Bronchial epithelial cell (primary cell): ENCODE data around the gene FAM131A. TPM values are rescaled to one million over a fixed set of nuclear protein-coding genes. Genes with fewer than 3 reads are reported as not detected.

Experiments used
- DNase-seq: peaks from one replicate; pipeline ENCODE4 v3.0.0-alpha.2; 2010; ENCODE audit warnings: low read depth
- FAIRE-seq: peaks from 2 replicates; lab custom pipeline; 2011; peaks lifted over from hg19 to GRCh38; lab: Jason Lieb, UNC
- H3K27me3 ChIP-seq: 2 replicates; pipeline ENCODE4 v1.5.1; 2011; ENCODE audit warnings: low read length; ENCODE audit not compliant: control insufficient read depth, insufficient read depth
- H3K36me3 ChIP-seq: 2 replicates; pipeline ENCODE4 v1.5.1; 2011; ENCODE audit warnings: low read length; ENCODE audit not compliant: control insufficient read depth, insufficient read depth
- H3K4me3 ChIP-seq: 2 replicates; pipeline ENCODE4 v1.5.1; 2011; ENCODE audit warnings: mild to moderate bottlenecking, low read depth, low read length, control low read depth
- total RNA-seq: library from RNA; depleted of rRNA; stranded (reverse); fragments of >200 nt; gene quantifications from 2 replicates; pipeline ENCODE4 v1.2.1, GENCODE V29; 2014
- TF ChIP-seq, protein P1 (sequence below): IDR thresholded peaks from 2 replicates; pipeline ENCODE4 v1.5.1; 2011; ENCODE audit warnings: mild to moderate bottlenecking, moderate library complexity, low read length, control low read depth, inconsistent platforms; ENCODE audit not compliant: insufficient read depth, severe bottlenecking

Gene FAM131A
- total RNA-seq, 1 donor from 2014 or later: 18.2 TPM

DNA sequence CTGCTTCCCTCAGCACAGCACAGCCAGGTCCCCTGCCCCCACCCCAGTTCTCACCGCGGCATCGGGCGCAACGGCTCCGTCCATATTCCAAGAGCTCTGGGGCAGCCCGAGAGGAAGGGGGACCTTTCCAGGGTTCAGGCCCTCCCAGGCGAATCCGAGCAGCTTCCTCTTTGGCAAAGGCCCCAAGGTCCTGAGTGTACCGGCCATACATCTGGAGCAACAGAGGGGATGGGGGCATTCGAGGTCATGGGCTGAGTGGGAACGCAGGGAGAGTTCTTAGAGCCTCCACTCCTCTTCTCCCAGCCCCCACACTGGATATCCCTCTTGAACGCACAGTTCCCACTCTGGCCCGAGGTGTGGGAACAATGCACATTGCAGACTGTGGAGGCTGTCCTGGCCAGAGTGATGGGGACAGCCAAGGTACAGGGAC, 21.5 kb downstream of the FAM131A start:
- Histone ChIP-seq H3K36me3 (peaks cover 4% of the 10 kb centered on the region), H3K4me3 (no peak overlapping the region), H3K27me3 (no peaks in the 10 kb centered on the region)
- DNase-seq: no peak
- FAIRE-seq: no peak
- TF ChIP-seq, protein P1, sequence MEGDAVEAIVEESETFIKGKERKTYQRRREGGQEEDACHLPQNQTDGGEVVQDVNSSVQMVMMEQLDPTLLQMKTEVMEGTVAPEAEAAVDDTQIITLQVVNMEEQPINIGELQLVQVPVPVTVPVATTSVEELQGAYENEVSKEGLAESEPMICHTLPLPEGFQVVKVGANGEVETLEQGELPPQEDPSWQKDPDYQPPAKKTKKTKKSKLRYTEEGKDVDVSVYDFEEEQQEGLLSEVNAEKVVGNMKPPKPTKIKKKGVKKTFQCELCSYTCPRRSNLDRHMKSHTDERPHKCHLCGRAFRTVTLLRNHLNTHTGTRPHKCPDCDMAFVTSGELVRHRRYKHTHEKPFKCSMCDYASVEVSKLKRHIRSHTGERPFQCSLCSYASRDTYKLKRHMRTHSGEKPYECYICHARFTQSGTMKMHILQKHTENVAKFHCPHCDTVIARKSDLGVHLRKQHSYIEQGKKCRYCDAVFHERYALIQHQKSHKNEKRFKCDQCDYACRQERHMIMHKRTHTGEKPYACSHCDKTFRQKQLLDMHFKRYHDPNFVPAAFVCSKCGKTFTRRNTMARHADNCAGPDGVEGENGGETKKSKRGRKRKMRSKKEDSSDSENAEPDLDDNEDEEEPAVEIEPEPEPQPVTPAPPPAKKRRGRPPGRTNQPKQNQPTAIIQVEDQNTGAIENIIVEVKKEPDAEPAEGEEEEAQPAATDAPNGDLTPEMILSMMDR: no peak

DNA sequence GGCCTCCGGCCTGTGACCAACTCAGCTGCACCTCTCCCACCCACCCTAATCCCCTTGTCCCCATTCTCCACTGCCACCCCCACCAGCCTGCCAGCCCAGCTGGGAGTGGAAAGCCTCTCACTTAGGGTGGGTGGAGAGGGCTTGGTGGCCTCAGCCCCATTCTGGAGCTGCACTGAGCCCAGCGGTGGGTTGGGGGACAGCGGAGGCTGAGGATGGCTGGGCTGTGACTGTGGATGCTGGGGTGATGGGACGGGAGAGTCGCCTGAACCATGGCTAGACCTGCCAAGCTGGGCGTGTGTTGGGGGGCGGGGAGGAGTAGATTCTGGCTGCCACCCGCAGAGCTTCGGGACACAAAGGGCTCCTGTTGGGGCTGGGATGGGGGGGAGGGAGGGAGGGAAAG, 22.2 kb downstream of the FAM131A start:
- Histone ChIP-seq H3K27me3 (no peaks in the 10 kb centered on the region), H3K36me3 (peaks cover 7% of the 10 kb centered on the region), H3K4me3 (no peak overlapping the region)
- FAIRE-seq: no peak
- TF ChIP-seq, protein P1: no peak
- no peak for DNase-seq

DNA sequence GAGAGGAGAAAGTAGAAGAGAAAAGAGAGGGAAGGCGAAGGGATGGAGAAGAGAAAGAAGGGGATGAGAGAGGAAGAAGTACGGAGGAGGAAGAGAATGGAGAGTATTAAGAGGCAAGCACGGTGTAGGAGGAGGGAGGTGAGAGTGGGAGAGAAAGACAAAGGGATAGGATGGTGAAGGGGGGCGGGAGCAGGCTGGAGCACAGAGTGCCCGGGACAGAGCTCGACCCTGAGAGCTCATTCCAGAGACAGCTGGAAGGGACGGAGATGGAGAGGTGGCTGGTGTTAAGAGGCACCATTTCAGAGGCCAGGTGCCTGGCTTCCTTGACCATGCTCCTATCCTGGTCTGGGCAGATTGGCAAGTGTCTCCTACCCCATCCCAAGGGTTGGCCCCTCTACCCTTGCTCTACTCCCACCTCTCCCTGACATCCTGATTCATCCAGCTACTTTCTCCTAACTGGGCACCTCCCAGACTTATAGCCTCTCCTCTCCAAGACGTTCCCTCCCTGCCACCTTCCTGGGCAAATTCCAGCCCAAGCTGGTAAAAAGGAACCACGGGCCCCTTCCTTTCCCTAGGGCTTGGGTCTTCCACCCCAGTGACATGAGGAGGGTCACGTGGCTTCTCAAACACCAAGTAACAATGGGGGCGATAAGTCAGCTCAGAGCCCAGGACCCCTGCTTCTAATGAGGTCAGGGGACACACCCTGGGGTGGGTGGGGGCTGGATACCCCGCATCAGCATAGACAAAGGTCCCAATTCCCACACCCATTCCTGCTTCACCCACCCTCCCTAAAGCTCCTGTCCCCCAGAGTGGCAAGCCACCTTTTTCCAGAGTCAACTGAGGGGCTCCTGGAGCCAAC, 22.9 kb downstream of the FAM131A start:
- FAIRE-seq: peak; percentile 77
- TF ChIP-seq, protein P1: no peak
- DNase-seq: no peak
- peaks cover 9% of the 10 kb centered on the region for H3K36me3 ChIP-seq
- no peaks in the 10 kb centered on the region for H3K27me3 ChIP-seq
- peak overlapping the region; percentile 46 for H3K4me3 ChIP-seq

DNA sequence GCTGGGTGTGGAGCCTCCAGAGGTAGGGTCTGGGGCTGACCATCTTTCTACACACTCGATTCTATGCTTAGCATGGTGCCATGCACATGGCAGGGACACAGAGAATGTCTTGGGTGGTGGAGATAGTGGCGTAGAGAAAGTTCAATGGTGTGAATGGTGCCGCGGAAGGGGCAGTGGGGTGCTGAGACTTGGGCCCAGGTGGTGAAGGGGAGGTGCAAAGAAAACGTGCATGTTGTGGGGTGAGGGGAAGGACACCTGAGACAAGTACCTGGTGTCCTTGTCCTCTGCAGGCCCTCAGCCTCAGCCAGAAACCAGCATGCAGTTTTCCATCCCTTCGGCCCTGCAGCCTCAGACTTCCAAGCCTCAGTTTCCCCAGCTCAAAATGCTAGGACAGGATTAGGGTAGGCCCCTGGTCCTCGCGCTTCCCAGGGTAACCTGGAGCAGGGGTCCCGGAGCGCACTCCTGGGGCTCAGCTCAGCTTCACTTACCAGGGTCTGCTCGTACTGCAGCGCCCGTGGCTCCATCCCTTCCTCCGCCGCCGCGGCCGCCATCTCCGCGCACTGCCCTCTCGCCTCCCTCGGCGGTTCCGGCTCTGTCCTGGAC, 23.6 kb downstream of the FAM131A start:
- Histone ChIP-seq H3K4me3 (peak overlapping the region; percentile 46), H3K36me3 (peaks cover 9% of the 10 kb centered on the region), H3K27me3 (no peaks in the 10 kb centered on the region)
- DNase-seq (no peak), FAIRE-seq (no peak)
- TF ChIP-seq, protein P1: no peak

DNA sequence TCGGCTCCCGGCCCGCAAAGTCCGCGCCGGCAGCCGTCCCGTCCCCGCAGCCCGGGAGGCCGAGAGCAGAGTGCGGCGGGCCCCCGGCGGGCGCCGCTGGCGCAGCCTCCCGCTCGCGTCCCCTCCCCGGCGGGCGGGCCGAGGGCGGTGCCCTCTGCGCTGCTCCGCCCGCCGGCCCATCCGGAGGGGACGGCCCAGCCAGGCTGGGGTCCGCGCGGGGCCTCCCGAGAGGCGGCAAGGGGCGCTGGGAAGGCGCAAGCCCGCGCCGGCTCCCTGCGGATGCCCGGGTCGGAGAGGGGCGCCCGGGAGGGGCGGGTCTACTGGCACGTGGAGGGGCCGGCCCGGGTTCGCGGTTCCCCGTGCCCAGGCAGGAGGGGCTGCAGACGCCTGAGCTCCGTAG, 24.1 kb downstream of the FAM131A start, which contains the start of the genes CLCN2 and POLR2H:
CLCN2 (minus strand) TSS at position 74 of the 400 bp plus-strand sequence. CDS start 126 bp downstream, outside the sequence.
POLR2H (plus strand) TSS at position 179 of the 400 bp plus-strand sequence. CDS start 1,783 bp downstream, outside the sequence.
- peaks cover 10% of the 10 kb centered on the region for H3K36me3 ChIP-seq
- FAIRE-seq (no peak), DNase-seq (no peak)
- TF ChIP-seq, protein P1: no peak
- H3K4me3 ChIP-seq: peak within 1 kb of the TSS; percentile 46
- no peaks in the 10 kb centered on the region for H3K27me3 ChIP-seq
